GM12875 (cell line): ENCODE measurements around the gene TBL1Y.
"Not testable (repeated sequence)": the region's sequence is repeated elsewhere in the genome, so short reads cannot be mapped to it uniquely, and the experiment has no call there.

Experiments used
- H3K4me3 ChIP-seq: one replicate; pipeline ENCODE4 v1.5.1; 2011; ENCODE audit warnings: low read depth, low read length, control low read depth
- TF ChIP-seq, protein P1 (sequence below): IDR thresholded peaks from 2 replicates; pipeline ENCODE4 v1.5.1; 2011; ENCODE audit warnings: low read depth, mild to moderate bottlenecking, control low read depth, inconsistent platforms, low read length, moderate library complexity, borderline replicate concordance; ENCODE audit not compliant: insufficient read depth

Gene TBL1Y

DNA sequence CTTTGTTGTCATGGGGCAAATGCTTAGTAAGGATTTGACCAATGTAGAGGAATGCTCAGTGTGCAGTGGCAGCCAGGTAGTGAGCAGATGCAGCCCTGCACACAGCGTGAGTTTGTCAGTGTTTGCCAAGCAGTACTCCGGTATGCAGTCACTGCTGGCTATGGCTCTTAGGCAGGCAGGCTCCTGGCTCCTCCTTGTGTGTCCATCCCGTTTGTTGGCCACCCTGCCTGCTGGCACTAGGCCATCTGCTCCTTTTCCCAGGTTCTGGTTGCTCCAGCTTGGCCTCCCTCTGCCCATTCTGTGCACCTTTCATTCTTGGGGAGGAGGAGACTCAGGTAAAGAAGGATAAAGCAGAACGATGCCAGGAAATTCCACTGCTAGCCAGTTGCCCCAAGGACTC is 106.0 kb downstream of the TBL1Y start:
- H3K4me3 ChIP-seq = no peak overlapping the region
- TF ChIP-seq, protein P1, sequence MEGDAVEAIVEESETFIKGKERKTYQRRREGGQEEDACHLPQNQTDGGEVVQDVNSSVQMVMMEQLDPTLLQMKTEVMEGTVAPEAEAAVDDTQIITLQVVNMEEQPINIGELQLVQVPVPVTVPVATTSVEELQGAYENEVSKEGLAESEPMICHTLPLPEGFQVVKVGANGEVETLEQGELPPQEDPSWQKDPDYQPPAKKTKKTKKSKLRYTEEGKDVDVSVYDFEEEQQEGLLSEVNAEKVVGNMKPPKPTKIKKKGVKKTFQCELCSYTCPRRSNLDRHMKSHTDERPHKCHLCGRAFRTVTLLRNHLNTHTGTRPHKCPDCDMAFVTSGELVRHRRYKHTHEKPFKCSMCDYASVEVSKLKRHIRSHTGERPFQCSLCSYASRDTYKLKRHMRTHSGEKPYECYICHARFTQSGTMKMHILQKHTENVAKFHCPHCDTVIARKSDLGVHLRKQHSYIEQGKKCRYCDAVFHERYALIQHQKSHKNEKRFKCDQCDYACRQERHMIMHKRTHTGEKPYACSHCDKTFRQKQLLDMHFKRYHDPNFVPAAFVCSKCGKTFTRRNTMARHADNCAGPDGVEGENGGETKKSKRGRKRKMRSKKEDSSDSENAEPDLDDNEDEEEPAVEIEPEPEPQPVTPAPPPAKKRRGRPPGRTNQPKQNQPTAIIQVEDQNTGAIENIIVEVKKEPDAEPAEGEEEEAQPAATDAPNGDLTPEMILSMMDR = no peak

DNA sequence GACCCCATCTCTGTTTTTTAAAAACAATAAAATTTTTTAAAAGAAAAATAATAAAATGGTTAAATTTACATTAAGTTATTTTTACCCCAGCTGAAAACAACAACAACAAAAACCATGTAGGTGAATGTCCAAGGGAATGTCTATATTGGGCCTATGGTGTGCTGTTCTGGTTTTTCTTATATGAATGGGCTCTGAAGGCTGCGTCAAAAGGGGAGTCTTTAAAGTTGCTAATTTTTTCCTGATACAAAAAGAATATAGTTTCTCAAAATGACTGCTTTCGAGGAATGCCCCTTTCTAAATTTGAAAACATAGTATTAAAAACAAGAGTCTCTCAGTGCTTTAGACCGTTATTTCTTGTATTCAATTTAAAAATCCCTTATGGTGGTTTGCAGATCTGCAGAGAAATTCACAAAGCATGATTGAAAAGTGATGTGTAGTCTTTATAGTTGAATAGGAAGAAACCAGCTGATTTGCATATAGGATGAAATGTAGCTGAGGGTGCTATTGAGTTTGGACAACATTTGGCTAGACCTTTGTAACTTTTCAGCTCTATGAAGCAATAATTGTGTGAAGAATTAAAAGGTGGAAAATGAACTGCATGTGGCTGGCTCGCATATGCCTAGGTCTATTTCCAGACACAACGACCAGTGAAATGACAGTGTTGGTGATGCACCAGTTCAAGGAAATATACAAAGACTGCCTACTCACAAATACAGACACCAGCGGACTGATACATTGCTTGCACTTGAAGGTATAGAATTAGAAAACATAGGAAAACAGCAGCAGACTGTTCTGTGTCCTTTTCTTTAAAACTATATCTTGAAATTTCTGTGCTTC is 107.0 kb downstream of the TBL1Y start:
- TF ChIP-seq, protein P1 = no peak
- no peak overlapping the region for H3K4me3 ChIP-seq

DNA sequence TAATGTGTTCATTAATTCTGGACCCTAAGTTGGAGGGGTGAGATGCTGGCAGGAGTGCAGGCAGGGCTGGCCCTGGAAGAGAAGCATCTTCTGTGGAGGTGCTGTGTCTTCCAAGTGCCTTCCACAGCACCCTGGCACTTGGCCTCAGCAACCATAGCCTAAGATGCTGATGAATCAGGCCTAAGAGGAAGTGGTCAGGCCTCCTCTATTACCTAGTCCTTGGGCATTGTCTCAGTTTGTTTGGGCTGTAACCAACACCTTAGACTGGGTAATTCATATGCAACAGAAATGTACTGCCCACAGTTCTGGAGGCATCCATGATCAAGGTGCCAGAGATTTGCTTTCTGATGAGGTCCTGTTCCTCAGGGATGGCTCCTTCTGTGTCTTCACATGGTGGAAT is 128.5 kb downstream of the TBL1Y start:
- H3K4me3 ChIP-seq = no peak overlapping the region
- TF ChIP-seq, protein P1 = no peak

DNA sequence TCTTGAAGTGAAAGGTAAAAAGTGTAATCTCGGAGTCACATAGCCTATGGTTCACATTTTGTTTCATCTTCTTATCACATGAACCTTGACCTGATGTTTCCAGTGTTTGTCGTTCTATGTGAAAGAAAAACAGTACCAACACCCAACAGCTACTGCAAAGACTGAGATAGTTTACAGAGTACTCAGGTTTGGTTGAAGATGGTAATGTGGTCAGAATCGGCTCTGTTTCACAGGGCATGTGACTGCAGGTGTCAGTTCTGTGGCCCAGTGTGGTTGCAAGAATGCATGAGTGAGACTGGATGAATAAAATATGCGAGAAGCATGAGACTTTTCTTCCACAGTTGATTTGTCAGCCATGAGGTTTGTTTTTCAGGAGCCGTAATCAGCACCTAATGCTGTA is 130.2 kb downstream of the TBL1Y start:
- H3K4me3 ChIP-seq = no peak overlapping the region
- TF ChIP-seq, protein P1 = no peak

DNA sequence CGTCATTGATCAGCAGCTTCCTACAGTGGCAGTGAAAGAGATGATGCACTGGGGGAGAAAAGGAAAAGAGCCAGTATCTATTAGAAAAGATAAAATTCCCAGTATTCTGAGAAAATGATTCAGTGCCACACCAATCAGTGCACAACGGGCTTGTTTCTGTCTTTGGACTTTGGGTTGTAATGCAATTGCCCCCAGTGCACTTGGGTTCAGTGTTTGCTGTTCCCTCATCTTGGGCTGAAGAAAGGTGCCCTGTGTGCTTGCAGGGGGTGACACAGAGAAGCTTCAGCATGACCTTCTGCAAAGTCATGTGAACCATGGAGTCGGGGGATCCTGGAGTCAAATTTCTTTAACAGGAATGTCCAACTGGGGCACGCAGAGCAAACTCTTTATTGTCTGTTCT is 131.5 kb downstream of the TBL1Y start:
- no peak overlapping the region for H3K4me3 ChIP-seq
- TF ChIP-seq, protein P1 = no peak

DNA sequence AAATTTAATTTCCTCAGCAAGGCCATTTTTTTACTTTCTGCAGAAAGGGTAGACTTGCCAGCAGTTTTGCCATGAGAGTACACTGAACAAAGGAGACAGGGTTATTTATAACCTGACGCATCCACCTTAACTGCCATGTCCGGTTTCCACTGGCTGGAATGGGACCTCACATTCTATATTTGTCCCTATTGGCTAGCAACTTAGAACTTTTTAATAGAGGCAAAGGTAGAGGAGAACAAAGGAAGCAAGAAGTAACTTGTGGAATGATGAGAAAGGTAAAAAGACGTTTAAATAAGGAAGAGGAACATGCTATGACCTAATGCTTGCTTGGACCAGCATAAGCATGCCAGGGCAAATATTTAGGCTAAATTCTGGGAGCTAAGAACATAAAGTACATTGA is 142.0 kb downstream of the TBL1Y start:
- not testable (repeated sequence) for H3K4me3 ChIP-seq

DNA sequence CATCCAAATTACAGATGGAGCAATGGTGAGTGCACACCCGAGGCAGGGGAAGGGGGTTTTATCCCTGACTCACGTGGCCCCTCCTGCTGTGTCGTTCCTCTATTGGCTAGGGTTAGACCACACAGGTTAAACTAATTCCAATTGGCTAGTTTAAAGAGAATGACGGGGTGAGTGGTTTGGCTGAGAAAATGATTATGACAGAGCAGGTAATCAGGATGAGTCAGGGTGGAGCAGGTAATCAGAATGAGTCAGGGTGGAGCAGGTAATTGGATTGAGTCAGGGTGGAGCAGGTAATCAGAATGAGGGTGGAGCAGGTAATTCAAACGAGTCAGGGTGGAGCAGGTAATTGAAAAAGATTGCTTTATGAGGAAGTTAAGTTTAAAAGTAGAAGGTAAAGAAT is 146.4 kb downstream of the TBL1Y start:
- no peak overlapping the region for H3K4me3 ChIP-seq
- TF ChIP-seq, protein P1 = no peak
